Measurements from ENCODE around the gene RGS14.

The RGS14 gene

GRCh38 chr5:177349362-177349647 is 8.4 kb upstream of the RGS14 start:
- Histone ChIP-seq H3K36me3 (peaks cover 42 to 59% (median 56%) of the 10 kb centered on the region in 11 experiments), H3K4me1 (peaks cover 39 to 68% (median 56%) of the 10 kb centered on the region in 10 experiments), H3K27ac (no peak overlapping the region), H3K4me2 (peak overlapping the region; percentile 89 to 100 (median 97)), H3K9ac (peak overlapping the region in 9 of 11 experiments; percentile 31 to 96 (median 93); a peak in 13 of 22 replicates), H3K27me3 (no peaks in the 10 kb centered on the region), H4K20me1 (peaks cover 40 to 69% (median 59%) of the 10 kb centered on the region in 11 experiments; a peak in 19 of 22 replicates), H3K4me3 (peak overlapping the region in 8 of 10 experiments; percentile 21 to 96 (median 93); a peak in 11 of 20 replicates), H3K9me3 (replicated peaks in 1 of 11) (no peaks in the 10 kb centered on the region)
- no peak for TF ChIP-seq Cebpa-rat (IDR thresholded peaks at IDR 0.05)

GRCh38 chr5:177349762-177350161 is 8.0 kb upstream of the RGS14 start:
- H3K9me3 ChIP-seq (replicated peaks in 1 of 11), result no peaks in the 10 kb centered on the region
- H3K9ac ChIP-seq, result peak overlapping the region; percentile 86 to 96 (median 93)
- H3K4me2 ChIP-seq, result peak overlapping the region; percentile 89 to 100 (median 97)
- no peaks in the 10 kb centered on the region for H3K27me3 ChIP-seq
- H3K27ac ChIP-seq, result no peak overlapping the region; a peak in 1 of 22 replicates
- no peak for TF ChIP-seq Cebpa-rat (IDR thresholded peaks at IDR 0.05)
- peaks cover 37 to 54% (median 51%) of the 10 kb centered on the region in 11 experiments for H3K36me3 ChIP-seq
- H3K4me1 ChIP-seq, result peaks cover 43 to 73% (median 60%) of the 10 kb centered on the region in 10 experiments
- H3K4me3 ChIP-seq, result peak overlapping the region; percentile 79 to 96 (median 93)
- peaks cover 40 to 65% (median 56%) of the 10 kb centered on the region in 11 experiments; a peak in 19 of 22 replicates for H4K20me1 ChIP-seq

- Histone ChIP-seq H4K20me1 (peaks cover 38 to 53% (median 44%) of the 10 kb centered on the region in 11 experiments; a peak in 19 of 22 replicates), H3K9ac (peak overlapping the region; percentile 86 to 96 (median 93)), H3K27me3 (no peaks in the 10 kb centered on the region), H3K36me3 (peaks cover 26 to 43% (median 41%) of the 10 kb centered on the region in 11 experiments), H3K9me3 (replicated peaks in 1 of 11) (peaks cover 0 to 6% (median 0%) of the 10 kb centered on the region in 11 experiments; a peak in 2 of 22 replicates), H3K4me3 (peak overlapping the region; percentile 79 to 96 (median 93)), H3K4me1 (peaks cover 54 to 84% (median 71%) of the 10 kb centered on the region in 10 experiments), H3K4me2 (peak overlapping the region; percentile 89 to 100 (median 97)), H3K27ac (peak overlapping the region; percentile 88 to 96 (median 93))
- TF ChIP-seq Cebpa-rat (IDR thresholded peaks at IDR 0.05), result no peak
These were observed 6.8 kb upstream of the RGS14 start for GRCh38 chr5:177350776-177351391.

GRCh38 chr5:177351392-177352329 is 6.1 kb upstream of the RGS14 start, which contains the start of gene LMAN2:
Gene LMAN2, minus strand, starts transcription at chr5:177351668. Its CDS starts 21 bp downstream, at chr5:177351647.
- TF ChIP-seq Cebpa-rat (IDR thresholded peaks at IDR 0.05), result no peak
- H3K4me1 ChIP-seq, result peaks cover 62 to 89% (median 79%) of the 10 kb centered on the region in 10 experiments
- peak within 1 kb of the TSS; percentile 90 to 100 (median 97) for H3K4me2 ChIP-seq
- peak within 1 kb of the TSS; percentile 86 to 96 (median 93) for H3K9ac ChIP-seq
- H3K27me3 ChIP-seq, result no peaks in the 10 kb centered on the region
- peak within 1 kb of the TSS; percentile 79 to 96 (median 93) for H3K4me3 ChIP-seq
- H3K9me3 ChIP-seq (replicated peaks in 1 of 11), result peaks cover 0 to 6% (median 0%) of the 10 kb centered on the region in 11 experiments; a peak in 2 of 22 replicates
- H3K27ac ChIP-seq, result peak within 1 kb of the TSS; percentile 88 to 96 (median 93)
- peaks cover 19 to 35% (median 33%) of the 10 kb centered on the region in 11 experiments for H3K36me3 ChIP-seq
- H4K20me1 ChIP-seq, result peaks cover 30 to 46% (median 37%) of the 10 kb centered on the region in 11 experiments; a peak in 19 of 22 replicates

- Histone ChIP-seq H4K20me1 (peaks cover 19 to 31% (median 23%) of the 10 kb centered on the region in 11 experiments; a peak in 19 of 22 replicates), H3K36me3 (peaks cover 7 to 21% (median 20%) of the 10 kb centered on the region in 11 experiments; a peak in 18 of 22 replicates)
- no peak for TF ChIP-seq Cebpa-rat (IDR thresholded peaks at IDR 0.05)
These were observed 4.6 kb upstream of the RGS14 start for GRCh38 chr5:177353093-177353492.

GRCh38 chr5:177354256-177354655 is 3.5 kb upstream of the RGS14 start:
- Histone ChIP-seq H4K20me1 (peaks cover 8 to 20% (median 12%) of the 10 kb centered on the region in 11 experiments; a peak in 19 of 22 replicates), H3K9me3 (replicated peaks in 1 of 11) (peaks cover 0 to 6% (median 0%) of the 10 kb centered on the region in 11 experiments; a peak in 2 of 22 replicates), H3K9ac (no peak overlapping the region), H3K36me3 (peaks cover 1 to 11% (median 9%) of the 10 kb centered on the region in 11 experiments; a peak in 18 of 22 replicates), H3K4me2 (peak overlapping the region in 5 of 11 experiments; percentile 93 to 99 (median 98); a peak in 10 of 22 replicates), H3K27me3 (no peaks in the 10 kb centered on the region), H3K4me3 (no peak overlapping the region), H3K4me1 (peaks cover 70 to 87% (median 80%) of the 10 kb centered on the region in 10 experiments), H3K27ac (no peak overlapping the region)
- no peak for TF ChIP-seq Cebpa-rat (IDR thresholded peaks at IDR 0.05)

More at GRCh38 chr5:177353093-177353492, 4.6 kb upstream of the RGS14 start:
- Histone ChIP-seq H3K9me3 (replicated peaks in 1 of 11) (peaks cover 0 to 6% (median 0%) of the 10 kb centered on the region in 11 experiments; a peak in 2 of 22 replicates), H3K4me3 (no peak overlapping the region), H3K4me1 (peaks cover 69 to 87% (median 80%) of the 10 kb centered on the region in 10 experiments), H3K27me3 (no peaks in the 10 kb centered on the region), H3K9ac (no peak overlapping the region), H3K27ac (no peak overlapping the region), H3K4me2 (peak overlapping the region in 6 of 11 experiments; percentile 73 to 98 (median 87); a peak in 10 of 22 replicates)

- no peaks in the 10 kb centered on the region for H3K27me3 ChIP-seq
- peaks cover 0 to 6% (median 4%) of the 10 kb centered on the region in 11 experiments; a peak in 10 of 22 replicates for H3K36me3 ChIP-seq
- peak overlapping the region in 9 of 11 experiments; percentile 93 to 99 (median 98); a peak in 17 of 22 replicates for H3K4me2 ChIP-seq
- peaks cover 3 to 15% (median 7%) of the 10 kb centered on the region in 11 experiments; a peak in 18 of 22 replicates for H4K20me1 ChIP-seq
- peak overlapping the region in 2 of 11 experiments; percentile 0 to 1; a peak in 1 of 22 replicates for H3K27ac ChIP-seq
- no peak overlapping the region for H3K4me3 ChIP-seq
- H3K9me3 ChIP-seq (replicated peaks in 1 of 11), result peaks cover 0 to 6% (median 0%) of the 10 kb centered on the region in 11 experiments; a peak in 2 of 22 replicates
- H3K9ac ChIP-seq, result no peak overlapping the region
- peaks cover 70 to 87% (median 80%) of the 10 kb centered on the region in 10 experiments for H3K4me1 ChIP-seq
- no peak for TF ChIP-seq Cebpa-rat (IDR thresholded peaks at IDR 0.05)
These were observed 3.0 kb upstream of the RGS14 start for GRCh38 chr5:177354711-177355110.

Measured in BLaER1 treated with 17β-estradiol and CSF1 and Interleukin-3, amounts not matched to agents 10 nM and 100 nM (cell line).